ENCODE results near the gene DSN1. TPM values are rescaled to one million over a fixed set of nuclear protein-coding genes. Genes with fewer than 3 reads are reported as not detected.

DSN1 gene
- total RNA-seq, 1 experiment from 2014 or later, result 42.5 TPM

DNA sequence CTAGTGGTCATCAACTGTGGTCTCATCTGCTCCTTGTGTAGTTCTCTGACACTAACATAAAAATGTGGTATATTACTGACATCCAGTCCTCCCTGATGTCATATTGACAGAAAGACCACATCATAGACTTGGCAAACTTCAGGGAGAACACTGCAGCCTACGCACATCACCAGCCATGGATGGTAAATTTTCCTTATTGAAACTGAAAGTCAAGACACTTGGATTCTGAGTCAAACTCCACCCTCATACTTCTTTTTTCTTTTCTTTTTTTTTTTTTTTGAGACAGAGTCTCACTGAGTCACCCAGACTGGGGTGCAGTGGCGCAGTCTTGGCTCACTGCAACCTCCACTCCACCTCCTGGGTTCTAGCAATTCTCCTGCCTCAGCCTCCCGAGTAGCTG, 53.1 kb downstream of the DSN1 start:
- Mint-ChIP-seq H3K27ac (ENCODE audit: unreplicated experiment) (no peak overlapping the region), H3K36me3 (ENCODE audit: insufficient read depth, unreplicated experiment) (no peaks in the 10 kb centered on the region), H3K4me1 (ENCODE audit: low read depth, unreplicated experiment) (no peaks in the 10 kb centered on the region), H3K9me3 (ENCODE audit: low read depth, unreplicated experiment) (no peaks in the 10 kb centered on the region), H3K27me3 (ENCODE audit: unreplicated experiment) (no peaks in the 10 kb centered on the region), H3K4me3 (ENCODE audit: low read depth, unreplicated experiment) (no peak overlapping the region)
- no TSS peak for BruUV-seq (replicated peaks)
- intact Hi-C loops (cut with micrococcal nuclease; ENCODE audit: unreplicated experiment), result no loop called here
- DNase-seq, result no peak
- TF ChIP-seq, protein P1, sequence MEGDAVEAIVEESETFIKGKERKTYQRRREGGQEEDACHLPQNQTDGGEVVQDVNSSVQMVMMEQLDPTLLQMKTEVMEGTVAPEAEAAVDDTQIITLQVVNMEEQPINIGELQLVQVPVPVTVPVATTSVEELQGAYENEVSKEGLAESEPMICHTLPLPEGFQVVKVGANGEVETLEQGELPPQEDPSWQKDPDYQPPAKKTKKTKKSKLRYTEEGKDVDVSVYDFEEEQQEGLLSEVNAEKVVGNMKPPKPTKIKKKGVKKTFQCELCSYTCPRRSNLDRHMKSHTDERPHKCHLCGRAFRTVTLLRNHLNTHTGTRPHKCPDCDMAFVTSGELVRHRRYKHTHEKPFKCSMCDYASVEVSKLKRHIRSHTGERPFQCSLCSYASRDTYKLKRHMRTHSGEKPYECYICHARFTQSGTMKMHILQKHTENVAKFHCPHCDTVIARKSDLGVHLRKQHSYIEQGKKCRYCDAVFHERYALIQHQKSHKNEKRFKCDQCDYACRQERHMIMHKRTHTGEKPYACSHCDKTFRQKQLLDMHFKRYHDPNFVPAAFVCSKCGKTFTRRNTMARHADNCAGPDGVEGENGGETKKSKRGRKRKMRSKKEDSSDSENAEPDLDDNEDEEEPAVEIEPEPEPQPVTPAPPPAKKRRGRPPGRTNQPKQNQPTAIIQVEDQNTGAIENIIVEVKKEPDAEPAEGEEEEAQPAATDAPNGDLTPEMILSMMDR (IDR thresholded peaks at IDR 0.05; ENCODE audit: unreplicated experiment), result no peak
- CTCF ChIA-PET, result no interaction called here

DNA sequence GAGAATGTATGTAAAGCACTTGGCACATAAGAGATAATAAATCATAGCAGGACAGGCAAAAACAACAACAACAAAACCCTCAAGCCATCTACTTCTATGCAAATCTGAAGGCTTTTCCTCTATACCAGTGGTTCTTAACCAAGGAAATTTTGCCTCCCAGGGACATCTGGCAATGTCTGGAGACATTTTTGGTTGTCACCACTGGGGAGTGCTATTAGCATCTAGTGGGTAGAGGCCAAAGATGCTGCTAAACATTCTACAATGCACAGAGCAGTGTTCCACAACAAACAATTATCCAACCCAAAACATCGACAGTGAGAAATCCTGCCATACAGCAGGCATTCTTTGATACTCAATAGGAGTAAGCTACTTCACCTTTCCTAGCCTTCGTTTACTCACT, 55.9 kb downstream of the DSN1 start:
- DNase-seq, result no peak
- no peak overlapping the region for H3K27ac Mint-ChIP-seq (ENCODE audit: unreplicated experiment)

DNA sequence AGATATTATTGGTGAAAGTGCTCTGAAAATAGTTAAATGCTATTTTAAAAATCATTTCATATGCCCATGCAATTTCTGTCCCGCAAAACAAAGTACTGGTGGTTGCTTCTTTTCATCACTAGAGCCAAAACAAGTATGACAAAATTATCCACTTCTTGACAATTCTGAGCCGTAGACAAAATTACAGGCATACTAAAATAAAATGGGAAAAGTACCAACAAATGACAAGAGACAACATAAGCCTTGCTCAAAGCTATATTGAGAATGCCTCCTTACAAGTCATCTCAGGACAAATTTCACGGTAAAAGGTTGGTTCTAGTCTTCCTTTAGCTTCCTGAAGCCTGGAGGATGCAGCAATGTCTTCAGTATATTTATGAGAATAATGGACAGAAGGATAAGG, 56.5 kb downstream of the DSN1 start:
- CTCF ChIA-PET, result no interaction called here
- no peak for DNase-seq
- no peak overlapping the region for H3K27ac Mint-ChIP-seq (ENCODE audit: unreplicated experiment)
- no peaks in the 10 kb centered on the region for H3K36me3 Mint-ChIP-seq (ENCODE audit: insufficient read depth, unreplicated experiment)
- no peak overlapping the region for H3K4me3 Mint-ChIP-seq (ENCODE audit: low read depth, unreplicated experiment)
- BruUV-seq (replicated peaks), result no TSS peak
- no peaks in the 10 kb centered on the region for H3K9me3 Mint-ChIP-seq (ENCODE audit: low read depth, unreplicated experiment)
- intact Hi-C loops (cut with micrococcal nuclease; ENCODE audit: unreplicated experiment), result no loop called here
- TF ChIP-seq, protein P1 (IDR thresholded peaks at IDR 0.05; ENCODE audit: unreplicated experiment), result no peak
- no peaks in the 10 kb centered on the region for H3K27me3 Mint-ChIP-seq (ENCODE audit: unreplicated experiment)
- H3K4me1 Mint-ChIP-seq (ENCODE audit: low read depth, unreplicated experiment), result no peaks in the 10 kb centered on the region

More for the DNA sequence above, 55.9 kb downstream of the DSN1 start:
- CTCF ChIA-PET, result interaction anchor here (0.6 kb wide), 1 partner anchor 126 kb away, joined by 7 read pairs; no protein-coding TSS in a partner anchor
- intact Hi-C loops (cut with micrococcal nuclease; ENCODE audit: unreplicated experiment), result no loop called here
- Mint-ChIP-seq H3K36me3 (ENCODE audit: insufficient read depth, unreplicated experiment) (no peaks in the 10 kb centered on the region), H3K9me3 (ENCODE audit: low read depth, unreplicated experiment) (no peaks in the 10 kb centered on the region), H3K27me3 (ENCODE audit: unreplicated experiment) (no peaks in the 10 kb centered on the region), H3K4me3 (ENCODE audit: low read depth, unreplicated experiment) (no peak overlapping the region), H3K4me1 (ENCODE audit: low read depth, unreplicated experiment) (no peaks in the 10 kb centered on the region)
- BruUV-seq (replicated peaks), result no TSS peak
- TF ChIP-seq, protein P1 (IDR thresholded peaks at IDR 0.05; ENCODE audit: unreplicated experiment), result no peak

DNA sequence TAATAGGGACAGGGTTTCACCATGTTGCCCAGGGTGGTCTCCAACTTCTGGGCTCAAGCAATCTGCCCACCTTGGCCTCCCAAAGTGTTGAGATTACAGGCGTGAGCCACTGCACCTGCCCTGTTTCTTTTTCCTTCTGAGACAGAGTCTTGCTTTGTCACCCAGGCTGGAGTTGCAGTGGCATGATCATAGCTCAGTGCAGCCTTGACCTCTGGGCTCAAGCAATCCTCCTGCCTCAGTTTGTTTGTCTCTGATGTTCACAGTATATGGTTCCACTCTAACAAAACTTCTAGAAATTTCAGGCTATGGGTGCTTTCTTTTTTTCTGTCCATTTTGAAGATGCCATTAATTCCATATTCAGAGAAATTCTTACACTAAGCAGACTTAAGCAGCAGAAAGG, 60.8 kb downstream of the DSN1 start:
- CTCF ChIA-PET, result interaction anchor here (0.7 to 1.1 kb wide), 4 partner anchors 9 to 199 kb away, joined by 3 to 5 read pairs (median 3); no protein-coding TSS in a partner anchor

More for the DNA sequence above, 60.8 kb downstream of the DSN1 start:
- no peaks in the 10 kb centered on the region for H3K9me3 Mint-ChIP-seq (ENCODE audit: low read depth, unreplicated experiment)
- intact Hi-C loops (cut with micrococcal nuclease; ENCODE audit: unreplicated experiment), result no loop called here
- no peaks in the 10 kb centered on the region for H3K36me3 Mint-ChIP-seq (ENCODE audit: insufficient read depth, unreplicated experiment)
- TF ChIP-seq, protein P1 (IDR thresholded peaks at IDR 0.05; ENCODE audit: unreplicated experiment), result no peak
- no peaks in the 10 kb centered on the region for H3K4me1 Mint-ChIP-seq (ENCODE audit: low read depth, unreplicated experiment)
- BruUV-seq (replicated peaks), result no TSS peak
- no peak for DNase-seq
- H3K27me3 Mint-ChIP-seq (ENCODE audit: unreplicated experiment), result no peaks in the 10 kb centered on the region
- no peak overlapping the region for H3K4me3 Mint-ChIP-seq (ENCODE audit: low read depth, unreplicated experiment)
- H3K27ac Mint-ChIP-seq (ENCODE audit: unreplicated experiment), result no peak overlapping the region

Data from Calu3 (cell line).